Small intestine (tissue), 7 donors: ENCODE results near the gene SDF4. TPM values are rescaled to one million over a fixed set of nuclear protein-coding genes. Genes with fewer than 3 reads are reported as not detected.

Source experiments
- DNase-seq, 2 donors: peaks; one replicate each; pipeline versions ENCODE4 v3.0.0 to v3.0.0-alpha.2; 2013
- FAIRE-seq: peaks from 2 replicates; lab custom pipeline; 2012; peaks lifted over from hg19 to GRCh38; lab: Jason Lieb, UNC
- H3K27ac ChIP-seq, 3 donors: one replicate each; pipeline ENCODE4 v1.5.1; 2013; ENCODE audit warnings: low read length in 2 of 3, mild to moderate bottlenecking in 2 of 3, control low read depth in 1 of 3, inconsistent platforms in 1 of 3, low read depth in 1 of 3, moderate library complexity in 1 of 3
- H3K27me3 ChIP-seq, 3 donors: one replicate each; pipeline ENCODE4 v1.6.1; 2013; ENCODE audit warnings: low read length in 3 of 3, inconsistent platforms in 1 of 3; ENCODE audit not compliant: control insufficient read depth in 3 of 3, insufficient read depth in 3 of 3
- H3K36me3 ChIP-seq, 3 donors: one replicate each; pipeline ENCODE4 v1.6.1; 2013; ENCODE audit warnings: low read length in 3 of 3, inconsistent platforms in 1 of 3, low read depth in 1 of 3, mild to moderate bottlenecking in 1 of 3, moderate library complexity in 1 of 3; ENCODE audit not compliant: control insufficient read depth in 3 of 3, insufficient read depth in 2 of 3
- H3K4me1 ChIP-seq, 3 donors: one replicate each; pipeline ENCODE4 v1.6.1; 2013; ENCODE audit warnings: low read length in 2 of 3, inconsistent platforms in 1 of 3, low read depth in 1 of 3, mild to moderate bottlenecking in 1 of 3, moderate library complexity in 1 of 3; ENCODE audit not compliant: control insufficient read depth in 3 of 3, insufficient read depth in 2 of 3
- H3K4me3 ChIP-seq, 3 donors: one replicate each; pipeline ENCODE4 v1.5.1; 2013; ENCODE audit warnings: low read length in 3 of 3, control low read depth in 1 of 3, inconsistent platforms in 1 of 3, low read depth in 1 of 3, mild to moderate bottlenecking in 1 of 3, moderate library complexity in 1 of 3
- H3K9me3 ChIP-seq, 2 donors: one replicate each; pipeline ENCODE4 v1.6.1; 2013; ENCODE audit warnings: low read depth in 1 of 2, low read length in 1 of 2; ENCODE audit not compliant: control insufficient read depth in 2 of 2, insufficient read depth in 1 of 2
- WGBS, 3 donors: extraction: QIAGEN DNeasy Blood & Tissue Kit; methylation state at CpG; one replicate each; pipeline ENCODE4 v1.1.7; 2013; 5-methylcytosine and 5-hydroxymethylcytosine counted together
- polyA plus RNA-seq, 4 donors: library from polyadenylated mRNA; stranded (reverse) in 3 of 4; unstranded in 1 of 4; fragments of 200-250 nt in 3 of 4; fragments of 120-200 nt in 1 of 4; gene quantifications; one replicate each; pipeline versions ENCODE4 v1.2.1 to v1.2.3, GENCODE V29; 2013
- donor health status: healthy with polysubstance abuse.
- donor health status: control.
- donor health status: control.
- donor health status: Bipolar disorder and iron deficiency.
- donor health status: healthy.

Gene SDF4
- polyA plus RNA-seq, 4 donors, result 91.2 to 190 (median 151) TPM

- Histone ChIP-seq H3K36me3 (peaks cover 0 to 31% (median 0%) of the 10 kb centered on the region in 3 donors), H3K9me3 (no peaks in the 10 kb centered on the region), H3K27ac (peak within 1 kb of the TSS; percentile 19 to 87 (median 86)), H3K27me3 (no peaks in the 10 kb centered on the region), H3K4me1 (peaks cover 3 to 30% (median 10%) of the 10 kb centered on the region in 3 donors), H3K4me3 (peak within 1 kb of the TSS; percentile 75 to 97 (median 95))
- 0% methylated on average over 47 to 105 of the region's 105 CpGs for WGBS, 3 donors
- DNase-seq (peak; percentile 89 to 95), FAIRE-seq (no peak)
These were observed 41.9 kb upstream of the SDF4 start, which contains the start of gene UBE2J2 for GRCh38 chr1:1273512-1274298. TSS of gene UBE2J2 (minus strand) at chr1:1273854. CDS start at chr1:1267992, 5,862 bp downstream.

GRCh38 chr1:1273209-1273511, 41.4 kb upstream of the SDF4 start:
- Histone ChIP-seq H3K4me1 (peaks cover 3 to 30% (median 10%) of the 10 kb centered on the region in 3 donors), H3K36me3 (peaks cover 0 to 36% (median 0%) of the 10 kb centered on the region in 3 donors), H3K9me3 (no peaks in the 10 kb centered on the region), H3K27ac (peak overlapping the region; percentile 19 to 87 (median 86)), H3K27me3 (no peaks in the 10 kb centered on the region), H3K4me3 (peak overlapping the region; percentile 68 to 97 (median 95))
- DNase-seq (peak in 1 of 2 donors; percentile 53), FAIRE-seq (no peak)
- 0 to 1% (median 0%) methylated on average over 22 to 31 of the region's 31 CpGs for WGBS, 3 donors

- 12 to 28% (median 22%) methylated on average over 42 to 43 of the region's 43 CpGs for WGBS, 3 donors
- Histone ChIP-seq H3K27me3 (no peaks in the 10 kb centered on the region), H3K9me3 (no peaks in the 10 kb centered on the region), H3K27ac (peak overlapping the region; percentile 19 to 87 (median 86)), H3K4me1 (peaks cover 3 to 30% (median 10%) of the 10 kb centered on the region in 3 donors), H3K36me3 (peaks cover 0 to 42% (median 2%) of the 10 kb centered on the region in 3 donors), H3K4me3 (peak overlapping the region; percentile 68 to 97 (median 95))
- no peak for FAIRE-seq
- peak; percentile 51 to 82 for DNase-seq
These were observed 40.8 kb upstream of the SDF4 start for GRCh38 chr1:1272341-1273208.

- no peak for DNase-seq
- FAIRE-seq, result no peak
- Histone ChIP-seq H3K27me3 (no peaks in the 10 kb centered on the region), H3K27ac (no peak overlapping the region), H3K36me3 (peaks cover 0 to 57% (median 6%) of the 10 kb centered on the region in 3 donors), H3K9me3 (no peaks in the 10 kb centered on the region), H3K4me3 (no peak overlapping the region), H3K4me1 (peaks cover 3 to 30% (median 10%) of the 10 kb centered on the region in 3 donors)
- WGBS, 3 donors, result 68 to 84% (median 82%) methylated on average over 7 of the region's 7 CpGs
These were observed 39.0 kb upstream of the SDF4 start for GRCh38 chr1:1270813-1271212.

- no peak for DNase-seq
- no peak for FAIRE-seq
- Histone ChIP-seq H3K27me3 (no peaks in the 10 kb centered on the region), H3K36me3 (peaks cover 0 to 79% (median 7%) of the 10 kb centered on the region in 3 donors), H3K27ac (no peak overlapping the region), H3K9me3 (no peaks in the 10 kb centered on the region), H3K4me3 (no peak overlapping the region), H3K4me1 (peaks cover 3 to 20% (median 10%) of the 10 kb centered on the region in 3 donors)
- 96 to 97% (median 96%) methylated on average over 13 of the region's 13 CpGs for WGBS, 3 donors
These were observed 36.5 kb upstream of the SDF4 start for GRCh38 chr1:1268284-1268682.

GRCh38 chr1:1267488-1268283, 35.9 kb upstream of the SDF4 start:
- Histone ChIP-seq H3K27me3 (no peaks in the 10 kb centered on the region), H3K4me3 (no peak overlapping the region), H3K36me3 (peaks cover 3 to 84% (median 13%) of the 10 kb centered on the region in 3 donors), H3K27ac (no peak overlapping the region), H3K9me3 (no peaks in the 10 kb centered on the region), H3K4me1 (peaks cover 3 to 20% (median 10%) of the 10 kb centered on the region in 3 donors)
- WGBS, 3 donors, result 95 to 97% (median 95%) methylated on average over 39 of the region's 39 CpGs
- FAIRE-seq (no peak), DNase-seq (no peak)

GRCh38 chr1:1264868-1265272, 33.1 kb upstream of the SDF4 start:
- no peaks in the 10 kb centered on the region for H3K4me1 ChIP-seq
- WGBS, 3 donors, result 79 to 88% (median 84%) methylated on average over 10 of the region's 10 CpGs
- peaks cover 11 to 88% (median 23%) of the 10 kb centered on the region in 3 donors for H3K36me3 ChIP-seq

More at GRCh38 chr1:1264868-1265272, 33.1 kb upstream of the SDF4 start:
- DNase-seq (no peak), FAIRE-seq (no peak)
- Histone ChIP-seq H3K9me3 (no peaks in the 10 kb centered on the region), H3K27me3 (no peaks in the 10 kb centered on the region), H3K4me3 (no peak overlapping the region), H3K27ac (no peak overlapping the region)
